Mononuclear cell (primary cell): ENCODE measurements around the gene LYPD5. TPM values are rescaled to one million over a fixed set of nuclear protein-coding genes. Genes with fewer than 3 reads are reported as not detected.
"Not testable (repeated sequence)": the region's sequence is repeated elsewhere in the genome, so short reads cannot be mapped to it uniquely, and the experiment has no call there.

ENCODE experiments used
- H3K27me3 ChIP-seq: 2 replicates; pipeline ENCODE4 v1.6.0; 2011; ENCODE audit warnings: low read length, control low read depth; ENCODE audit not compliant: insufficient read depth
- H3K4me1 ChIP-seq: 2 replicates; pipeline ENCODE4 v1.5.1; 2011; ENCODE audit warnings: mild to moderate bottlenecking, low read length, control low read depth; ENCODE audit not compliant: insufficient read depth
- H3K4me3 ChIP-seq: 2 replicates; pipeline ENCODE4 v1.5.1; 2011; ENCODE audit warnings: mild to moderate bottlenecking, low read length, moderate library complexity
- H3K9me3 ChIP-seq: 2 replicates; pipeline ENCODE4 v1.5.1; 2011; ENCODE audit warnings: low read depth, mild to moderate bottlenecking, control low read depth, low read length
- total RNA-seq: library from RNA; depleted of rRNA; stranded (reverse); fragments of >200 nt; gene quantifications from one replicate; pipeline ENCODE4 v1.2.3, GENCODE V29; 2012

The LYPD5 gene
- total RNA-seq, 1 donor: not detected

DNA sequence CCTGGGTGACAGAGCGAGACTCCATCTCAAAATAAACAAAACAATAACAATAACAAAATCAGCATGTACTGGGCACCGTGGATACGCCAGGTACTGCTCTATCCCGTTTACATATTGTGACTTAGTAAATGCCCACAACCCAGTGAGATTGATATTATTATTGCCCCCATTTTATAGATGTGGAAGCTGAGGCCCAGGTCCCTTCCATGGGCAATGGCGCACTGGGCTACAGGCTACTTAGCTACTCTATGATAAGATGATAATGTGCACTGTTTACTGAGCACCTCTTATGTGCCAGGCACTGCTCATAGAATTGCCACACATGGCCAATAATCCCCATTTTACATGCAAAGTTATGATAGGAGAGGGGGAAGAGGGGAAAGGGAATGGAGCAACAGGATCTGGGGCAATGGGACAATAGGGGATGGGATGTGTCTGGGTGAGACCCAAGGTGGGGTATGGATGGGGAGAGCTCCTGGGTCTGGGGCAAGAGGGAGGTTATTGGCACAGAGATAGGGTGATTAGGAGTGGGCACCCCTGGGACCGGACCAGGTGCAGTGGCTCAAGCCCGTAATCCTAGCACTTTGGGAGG is 26.9 kb downstream of the LYPD5 start:
- Histone ChIP-seq H3K27me3 (no peaks in the 10 kb centered on the region), H3K4me1 (peaks cover 62% of the 10 kb centered on the region), H3K9me3 (no peaks in the 10 kb centered on the region), H3K4me3 (no peak overlapping the region)

DNA sequence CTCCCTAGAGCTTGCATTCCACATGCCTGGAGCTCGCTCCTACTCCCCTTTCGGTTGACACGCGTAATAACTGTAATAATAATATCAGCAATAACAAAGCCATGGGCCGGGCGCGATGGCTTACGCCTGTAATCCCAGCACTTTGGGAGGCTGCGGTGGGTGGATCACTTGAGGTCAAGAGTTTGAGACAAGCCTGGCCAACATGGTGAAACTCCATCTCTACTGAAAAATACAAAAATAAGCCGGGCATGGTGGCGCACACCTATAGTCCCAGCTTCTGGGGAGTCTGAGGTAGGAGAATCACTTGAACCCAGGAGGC is 27.3 kb downstream of the LYPD5 start:
- H3K4me3 ChIP-seq, H3K9me3 ChIP-seq, H3K27me3 ChIP-seq: not testable (repeated sequence)
- peaks cover 63% of the 10 kb centered on the region for H3K4me1 ChIP-seq

DNA sequence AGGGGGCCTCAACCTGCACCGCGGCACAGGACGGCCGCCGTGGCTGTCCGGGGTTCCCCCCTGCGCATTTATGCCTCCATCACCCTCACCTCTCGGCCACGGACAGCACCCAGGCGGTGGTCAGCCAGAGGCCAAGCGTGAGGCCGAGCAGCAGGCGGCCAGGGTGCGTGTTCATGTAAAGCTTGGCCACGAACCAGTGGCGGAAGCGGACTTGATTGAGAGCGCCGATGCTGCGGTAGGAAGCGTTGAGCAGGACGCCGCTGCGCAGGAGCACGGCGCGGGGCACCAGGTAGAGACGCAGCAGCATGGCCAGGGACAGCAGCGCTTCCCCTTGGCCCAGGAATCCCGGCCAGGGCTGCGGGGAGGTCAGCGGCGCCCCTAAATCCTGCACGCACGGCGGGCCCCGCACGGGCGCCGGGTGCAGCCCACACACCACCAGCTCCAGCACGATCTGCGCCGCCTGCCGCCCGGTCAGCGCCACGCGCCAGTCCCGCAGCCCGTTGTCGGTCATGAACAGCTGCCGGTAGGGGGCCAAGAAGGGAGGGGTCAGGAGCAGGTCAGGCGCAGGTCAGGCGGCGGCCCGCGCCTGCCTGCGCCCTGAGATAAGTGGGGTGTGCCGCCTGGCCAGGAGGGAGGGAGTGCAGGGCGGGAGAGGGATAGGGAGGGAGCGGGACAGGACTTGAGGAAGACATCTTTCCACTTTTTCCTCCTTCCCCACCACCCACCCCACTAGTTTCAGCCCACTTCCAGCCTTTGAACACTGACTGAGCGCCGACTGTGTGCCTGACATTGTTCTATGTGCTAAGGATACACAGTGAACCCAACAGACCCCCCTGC is 27.9 kb downstream of the LYPD5 start:
- H3K4me3 ChIP-seq: no peak overlapping the region
- peaks cover 63% of the 10 kb centered on the region for H3K4me1 ChIP-seq
- no peaks in the 10 kb centered on the region for H3K27me3 ChIP-seq
- H3K9me3 ChIP-seq: no peaks in the 10 kb centered on the region

DNA sequence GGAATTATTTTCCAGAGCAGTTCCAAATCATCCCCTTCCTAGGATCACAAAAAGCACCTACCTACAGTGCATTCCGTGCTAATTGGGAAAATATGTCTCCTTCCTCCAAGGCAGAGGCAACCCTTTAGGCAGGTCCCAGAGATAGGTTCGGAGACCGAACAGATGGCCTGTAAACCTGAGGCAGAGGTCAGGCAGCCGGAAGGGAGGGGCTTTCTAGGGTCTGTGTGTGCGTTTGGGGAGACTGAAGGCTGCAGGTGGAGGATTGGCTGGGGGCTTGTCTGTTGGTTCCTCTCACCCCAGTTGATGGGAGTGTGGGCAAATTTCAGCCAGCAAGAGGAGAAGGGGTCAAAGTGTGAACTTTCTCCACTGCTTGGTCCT is 28.5 kb downstream of the LYPD5 start:
- H3K27me3 ChIP-seq: no peaks in the 10 kb centered on the region
- no peaks in the 10 kb centered on the region for H3K9me3 ChIP-seq
- H3K4me1 ChIP-seq: peaks cover 63% of the 10 kb centered on the region

DNA sequence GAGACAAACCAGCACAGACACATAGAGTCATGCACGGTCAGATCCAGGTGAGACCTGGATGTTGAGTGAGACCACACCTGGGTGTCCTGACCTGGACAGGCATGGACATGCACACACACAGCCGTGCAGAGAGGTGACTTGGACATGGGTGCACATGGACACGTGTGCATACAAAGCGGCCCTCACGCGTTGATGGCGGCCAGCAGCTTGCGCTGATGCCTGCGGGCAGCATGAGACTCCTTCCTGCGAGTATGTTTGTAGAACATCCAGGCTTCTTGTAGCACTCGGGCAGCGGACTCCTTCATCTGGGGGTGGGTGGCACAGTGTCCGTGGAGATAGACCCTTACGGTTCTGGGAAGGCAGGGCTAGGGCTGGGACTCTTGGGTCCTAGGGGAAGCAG is 33.0 kb downstream of the LYPD5 start:
- peaks cover 63% of the 10 kb centered on the region for H3K4me1 ChIP-seq
- H3K4me3 ChIP-seq: no peak overlapping the region
- H3K27me3 ChIP-seq: no peaks in the 10 kb centered on the region
- H3K9me3 ChIP-seq: no peaks in the 10 kb centered on the region

More for the DNA sequence above, 28.5 kb downstream of the LYPD5 start:
- no peak overlapping the region for H3K4me3 ChIP-seq

DNA sequence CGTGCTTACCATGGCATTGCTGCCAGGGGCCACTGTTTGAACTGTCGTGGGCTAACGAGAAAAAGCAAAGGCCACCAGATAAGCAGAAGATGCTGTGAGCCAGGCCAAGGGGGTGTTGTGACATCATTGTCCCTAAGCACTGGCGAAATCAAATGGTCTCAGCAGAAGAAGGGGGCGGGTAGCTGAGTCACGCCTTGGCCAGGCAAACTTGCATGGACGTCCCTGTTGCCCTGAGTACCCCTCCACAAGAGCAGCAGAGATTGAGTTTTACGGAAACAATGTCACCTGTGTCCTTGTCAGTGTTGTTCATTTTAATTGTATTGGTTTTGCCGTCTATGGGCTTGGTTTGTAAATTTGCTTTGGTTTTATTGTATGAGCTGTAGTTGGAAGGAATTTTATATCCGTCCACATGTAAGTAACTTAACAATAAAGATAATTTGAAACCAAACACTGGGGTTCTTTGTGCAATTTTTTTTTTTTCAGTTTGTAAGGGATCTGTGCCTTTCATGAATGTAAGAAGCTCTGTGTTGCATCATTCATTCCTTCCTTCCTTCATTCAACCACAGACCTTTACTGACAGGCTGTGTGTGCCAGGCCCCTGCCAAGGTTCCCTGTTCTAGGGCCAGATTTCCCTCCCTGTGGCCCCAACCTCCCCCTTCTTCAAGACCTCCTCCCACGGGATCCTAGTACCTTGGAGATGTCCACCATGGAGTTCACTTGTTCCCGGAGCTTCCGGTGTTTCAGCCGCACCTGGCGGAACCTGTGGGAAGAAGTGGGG is 33.8 kb downstream of the LYPD5 start:
- no peaks in the 10 kb centered on the region for H3K27me3 ChIP-seq
- peaks cover 69% of the 10 kb centered on the region for H3K4me1 ChIP-seq
- H3K9me3 ChIP-seq: no peaks in the 10 kb centered on the region
- H3K4me3 ChIP-seq: no peak overlapping the region

DNA sequence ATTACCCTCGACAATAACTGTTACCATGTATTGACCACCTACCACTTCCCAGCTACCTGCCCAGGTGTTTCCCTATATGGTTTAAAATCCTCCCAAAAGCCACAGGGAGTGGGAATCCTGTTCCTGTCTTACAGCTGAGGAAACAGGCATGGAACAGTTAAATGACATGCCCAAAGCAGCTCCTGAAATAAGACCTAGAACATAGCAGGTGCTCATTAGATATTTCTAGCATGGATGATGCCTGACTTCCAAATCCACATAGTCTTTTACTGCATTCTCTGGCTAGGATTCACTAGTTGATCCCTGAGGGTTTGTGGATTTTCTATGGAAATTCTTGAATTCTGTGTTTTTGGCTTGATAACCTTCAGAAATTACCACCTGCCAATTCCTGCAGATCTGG is 34.4 kb downstream of the LYPD5 start:
- Histone ChIP-seq H3K27me3 (no peaks in the 10 kb centered on the region), H3K4me1 (peaks cover 74% of the 10 kb centered on the region), H3K4me3 (no peak overlapping the region), H3K9me3 (no peaks in the 10 kb centered on the region)

DNA sequence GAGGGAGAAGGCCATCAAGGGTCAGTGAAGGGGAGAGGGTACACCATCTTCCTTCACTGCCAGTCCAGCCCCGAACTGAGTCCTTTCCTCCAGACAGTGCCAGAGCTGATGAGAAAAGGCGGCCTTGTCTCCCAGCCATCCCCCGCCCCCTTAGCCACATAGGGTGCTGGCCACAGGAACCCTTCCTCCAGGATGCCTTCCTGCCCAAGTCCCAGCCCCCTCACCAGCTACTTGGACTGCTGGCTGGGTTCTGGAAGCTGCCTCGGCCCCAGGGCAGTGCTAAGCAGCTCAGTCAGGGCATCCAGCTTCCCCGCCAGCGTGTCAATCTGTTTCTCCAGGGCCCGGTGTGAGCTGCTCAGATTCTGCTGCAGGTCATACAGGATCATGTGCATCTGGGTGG is 34.9 kb downstream of the LYPD5 start:
- no peaks in the 10 kb centered on the region for H3K9me3 ChIP-seq

DNA sequence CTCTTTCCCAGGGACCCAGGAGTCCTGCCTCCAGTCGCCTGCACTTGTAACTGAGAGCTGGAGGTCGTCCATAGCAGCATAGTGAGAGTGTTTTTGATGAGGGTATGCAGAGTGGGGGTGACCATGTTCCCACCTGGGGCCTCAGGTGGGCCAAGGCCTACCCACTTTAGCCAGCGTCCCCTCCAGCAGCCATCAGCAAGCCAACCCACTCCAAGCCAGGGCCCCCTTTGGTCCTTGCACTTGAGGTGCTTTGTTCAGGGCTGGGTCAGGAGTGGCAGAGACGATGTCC is 35.5 kb downstream of the LYPD5 start:
- Histone ChIP-seq H3K4me1 (peaks cover 74% of the 10 kb centered on the region), H3K4me3 (no peak overlapping the region), H3K9me3 (no peaks in the 10 kb centered on the region), H3K27me3 (no peaks in the 10 kb centered on the region)

More for the DNA sequence above, 34.9 kb downstream of the LYPD5 start:
- no peaks in the 10 kb centered on the region for H3K27me3 ChIP-seq
- H3K4me3 ChIP-seq: no peak overlapping the region
- H3K4me1 ChIP-seq: peaks cover 74% of the 10 kb centered on the region

DNA sequence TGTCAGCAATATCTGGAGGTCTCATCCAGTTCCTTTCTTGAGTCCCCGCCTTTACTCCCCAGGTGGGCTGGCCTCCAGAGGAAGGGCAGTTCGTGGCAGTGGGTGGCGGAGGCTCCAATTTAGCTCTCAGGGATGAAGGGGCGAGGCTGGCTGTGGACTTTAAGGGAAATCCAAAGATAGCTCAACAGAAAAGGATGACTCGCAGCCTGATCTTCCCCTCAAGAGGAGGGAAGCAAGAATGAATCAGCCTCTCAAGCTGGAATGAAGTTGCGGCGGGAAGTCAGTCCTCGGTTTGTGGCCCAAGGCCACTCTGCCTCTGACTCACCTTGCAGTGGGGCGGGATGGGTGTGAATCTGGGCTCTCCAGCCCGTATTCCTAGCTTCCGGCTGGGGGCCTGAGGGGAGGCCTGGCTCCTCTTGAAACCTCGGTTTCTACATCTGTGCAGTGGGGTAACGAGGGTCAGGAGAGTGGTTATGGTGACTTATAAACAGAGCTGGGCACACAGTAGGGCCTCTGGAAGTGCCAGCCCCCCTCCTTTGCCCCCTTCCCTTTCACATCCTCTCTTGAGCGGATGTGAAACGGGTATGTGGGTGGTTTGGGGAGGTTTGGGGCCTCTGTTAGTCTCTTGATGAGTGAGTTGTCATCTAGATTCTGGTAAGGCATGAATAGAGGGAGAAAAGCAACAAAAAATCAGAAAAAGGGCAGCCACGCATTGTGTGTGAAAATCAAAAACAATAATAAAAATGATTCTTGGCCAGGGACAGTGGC is 37.0 kb downstream of the LYPD5 start:
- no peaks in the 10 kb centered on the region for H3K9me3 ChIP-seq
- H3K4me1 ChIP-seq: peaks cover 72% of the 10 kb centered on the region
- H3K4me3 ChIP-seq: no peak overlapping the region
- no peaks in the 10 kb centered on the region for H3K27me3 ChIP-seq

DNA sequence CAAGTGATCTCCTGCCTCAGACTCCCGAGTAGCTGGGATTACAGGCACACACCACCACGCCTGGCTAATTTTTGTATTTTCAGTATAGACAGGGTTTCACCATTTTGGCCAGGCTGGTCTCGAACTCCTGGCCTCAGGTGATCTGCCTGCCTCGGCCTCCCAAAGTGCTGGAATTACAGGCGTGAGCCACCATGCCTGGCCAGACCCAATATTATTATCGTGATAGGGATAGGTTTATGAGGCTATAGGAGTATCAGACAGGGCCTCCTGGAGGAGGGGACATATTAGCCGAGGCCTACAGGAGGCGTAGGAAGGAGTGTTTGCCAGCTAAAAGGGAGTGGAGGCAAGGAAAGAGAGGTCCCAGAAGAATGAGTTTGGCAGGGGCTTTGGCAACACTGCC is 37.6 kb downstream of the LYPD5 start:
- not testable (repeated sequence) for H3K27me3 ChIP-seq, H3K9me3 ChIP-seq, H3K4me3 ChIP-seq
- H3K4me1 ChIP-seq: peaks cover 67% of the 10 kb centered on the region

DNA sequence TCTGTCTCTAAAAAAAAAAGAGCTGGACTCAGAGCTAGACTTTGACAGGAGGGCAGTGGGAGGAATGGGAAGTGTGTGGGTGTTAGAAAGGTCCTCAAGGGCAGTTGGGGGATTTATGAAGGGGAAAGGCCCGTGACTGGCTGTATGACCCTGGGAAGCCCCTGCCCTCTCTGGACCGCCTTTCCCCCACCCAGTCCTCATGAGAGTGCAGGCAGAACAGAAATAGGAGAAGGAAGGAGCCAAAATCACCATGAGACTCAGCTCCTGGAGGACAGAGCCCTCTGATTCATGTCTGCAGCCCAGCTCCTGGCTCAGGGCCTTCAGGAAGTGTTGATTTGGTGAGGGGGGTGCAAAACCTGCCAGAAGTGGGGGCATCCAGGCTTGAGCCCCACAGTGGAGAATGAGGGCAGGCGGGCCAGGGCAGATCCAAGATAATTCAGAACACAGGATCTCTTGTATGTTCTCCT is 38.7 kb downstream of the LYPD5 start:
- no peaks in the 10 kb centered on the region for H3K9me3 ChIP-seq
- peaks cover 60% of the 10 kb centered on the region for H3K4me1 ChIP-seq
- H3K4me3 ChIP-seq: no peak overlapping the region
- H3K27me3 ChIP-seq: no peaks in the 10 kb centered on the region

DNA sequence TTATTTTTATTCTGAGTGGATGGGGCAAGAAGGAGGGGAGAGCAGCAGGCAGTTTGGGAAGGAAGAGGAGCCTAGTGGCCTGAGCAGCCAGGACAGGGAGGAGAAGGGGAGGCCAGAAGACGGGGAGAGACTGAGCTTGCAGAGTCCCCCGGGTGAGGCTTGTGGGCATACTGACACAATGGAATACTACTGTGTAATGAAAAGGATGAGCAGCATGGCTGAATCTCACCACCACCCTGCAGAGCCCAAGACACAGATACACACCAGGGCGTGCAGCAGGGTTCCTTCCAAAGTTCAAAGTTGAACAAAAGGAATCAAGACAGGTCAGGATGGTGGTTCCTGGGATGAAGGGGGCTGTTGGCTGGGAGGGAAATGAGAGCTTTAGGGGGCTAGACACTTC is 39.4 kb downstream of the LYPD5 start:
- H3K4me3 ChIP-seq: no peak overlapping the region
- no peaks in the 10 kb centered on the region for H3K27me3 ChIP-seq
- H3K9me3 ChIP-seq: no peaks in the 10 kb centered on the region
- peaks cover 59% of the 10 kb centered on the region for H3K4me1 ChIP-seq

DNA sequence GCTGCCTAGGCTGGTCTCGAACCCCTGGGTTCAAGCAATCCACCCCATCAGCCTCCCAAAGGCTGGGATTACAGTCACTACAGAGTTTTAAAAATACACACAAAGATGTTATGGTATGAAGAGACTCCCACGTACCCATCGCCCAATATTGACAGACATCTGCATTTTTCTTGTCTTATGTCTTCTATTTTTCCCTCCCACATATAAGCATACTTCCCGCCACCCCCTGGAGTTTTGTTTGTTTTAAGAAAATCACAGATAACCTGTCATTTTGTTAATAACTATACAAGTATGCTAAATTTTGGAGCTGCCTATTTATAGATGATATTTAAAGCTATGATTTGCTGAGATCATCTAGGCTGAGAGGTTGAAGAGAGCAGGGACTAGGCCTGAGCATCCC is 41.3 kb downstream of the LYPD5 start:
- Histone ChIP-seq H3K4me3 (no peak overlapping the region), H3K27me3 (no peaks in the 10 kb centered on the region), H3K4me1 (peaks cover 59% of the 10 kb centered on the region), H3K9me3 (no peaks in the 10 kb centered on the region)

DNA sequence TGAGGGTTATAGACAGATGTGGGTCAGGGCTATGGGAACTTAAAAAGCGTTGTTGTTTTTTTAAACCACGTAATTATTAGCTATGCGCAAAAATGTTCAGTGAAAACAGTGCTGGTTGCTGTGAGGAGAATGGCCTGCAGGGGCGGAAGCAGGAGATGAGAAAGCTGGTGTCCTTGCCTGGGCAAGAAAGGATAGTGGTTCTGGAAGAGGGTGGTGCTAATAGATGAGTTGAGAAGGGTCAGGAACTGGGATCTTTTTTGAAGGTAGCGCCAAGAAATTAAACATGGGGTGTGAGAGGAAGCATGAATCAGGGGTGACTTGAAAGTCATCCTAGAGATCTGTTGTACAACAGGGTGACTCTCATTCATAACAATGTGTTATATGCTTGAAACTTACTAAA is 42.7 kb downstream of the LYPD5 start:
- H3K27me3 ChIP-seq: no peaks in the 10 kb centered on the region
- no peak overlapping the region for H3K4me3 ChIP-seq
- H3K9me3 ChIP-seq: no peaks in the 10 kb centered on the region
- H3K4me1 ChIP-seq: peaks cover 54% of the 10 kb centered on the region
